PC-3 (cell line): ENCODE results near the gene COL4A5.

Experiments used
- CTCF ChIP-seq: fragments of 300-600 bp; sonication (generic); conservative IDR thresholded peaks from 2 replicates; pipeline ENCODE4 v1.5.1; 2017; ENCODE audit warnings: antibody characterized with exemption, low read depth, mild to moderate bottlenecking, low read length
- EZH2phosphoT487 ChIP-seq: fragments of 300-600 bp; sonication (generic); IDR thresholded peaks from 2 replicates; pipeline ENCODE4 v1.6.1; 2018; ENCODE audit warnings: mild to moderate bottlenecking, antibody characterized with exemption, low read length, borderline replicate concordance

- no peak for TF ChIP-seq CTCF
- TF ChIP-seq EZH2phosphoT487: no peak
Measured at GRCh38 chrX:108396986-108397385, 42.7 kb upstream of the COL4A5 start.
